GM23338 (cell line): Measurements from ENCODE around the gene AP1AR. TPM values are rescaled to one million over a fixed set of nuclear protein-coding genes. Genes with fewer than 3 reads are reported as not detected.

Experiments used
- ATAC-seq: fragments of 200-7000 bp; cut with Tn5 transposase; 3 replicates; pipeline ENCODE4 v1.9.1; 2020
- DNase-seq: peaks from one replicate; pipeline ENCODE4 v3.0.0-alpha.2; 2015; ENCODE audit warnings: low spot score
- H2AFZ ChIP-seq: fragments of 200-600 bp; sonication (generic); 2 replicates; pipeline ENCODE4 v1.8.0; 2016; ENCODE audit warnings: antibody characterized with exemption, mild to moderate bottlenecking, moderate library complexity
- H3F3A ChIP-seq: fragments of 200-600 bp; sonication (generic); replicated peaks from 2 replicates; pipeline ENCODE4 v1.8.0; 2017; ENCODE audit warnings: antibody characterized with exemption, mixed run types, low read depth
- H3K27ac ChIP-seq: fragments of 200-600 bp; sonication (generic); 2 replicates; pipeline ENCODE4 v1.6.1; 2016; ENCODE audit warnings: low read depth
- H3K27me3 ChIP-seq: fragments of 200-600 bp; sonication (generic); 2 replicates; pipeline ENCODE4 v1.8.0; 2016; ENCODE audit warnings: mild to moderate bottlenecking, mixed run types, moderate library complexity; ENCODE audit not compliant: insufficient read depth
- H3K36me3 ChIP-seq: fragments of 200-600 bp; sonication (generic); 2 replicates; pipeline ENCODE4 v1.8.0; 2016; ENCODE audit warnings: mild to moderate bottlenecking; ENCODE audit not compliant: insufficient read depth
- H3K4me1 ChIP-seq: fragments of 200-600 bp; sonication (generic); 2 replicates; pipeline ENCODE4 v1.8.0; 2016; ENCODE audit warnings: mild to moderate bottlenecking, moderate library complexity; ENCODE audit not compliant: insufficient read depth
- H3K4me2 ChIP-seq: fragments of 200-600 bp; sonication (generic); 2 replicates; pipeline ENCODE4 v1.7.1; 2017; ENCODE audit warnings: mixed run types
- H3K4me3 ChIP-seq: fragments of 200-600 bp; sonication (generic); 2 replicates; pipeline ENCODE4 v1.6.1; 2016; ENCODE audit warnings: mixed run types
- H3K79me2 ChIP-seq: fragments of 200-600 bp; sonication (generic); replicated peaks from 2 replicates; pipeline ENCODE4 v1.8.0; 2017; ENCODE audit warnings: mild to moderate bottlenecking; ENCODE audit not compliant: insufficient read depth
- H3K9me2 ChIP-seq: fragments of 200-600 bp; sonication (generic); 2 replicates; pipeline ENCODE4 v1.8.0; 2017; ENCODE audit not compliant: insufficient read depth
- H4K20me1 ChIP-seq: fragments of 200-600 bp; sonication (generic); replicated peaks from 2 replicates; pipeline ENCODE4 v1.8.0; 2017; ENCODE audit warnings: mild to moderate bottlenecking; ENCODE audit not compliant: insufficient read depth
- H3K27ac Mint-ChIP-seq: 2 replicates; pipeline ENCODE4 v1.8.0; 2020; ENCODE audit warnings: inconsistent platforms, mild to moderate bottlenecking, moderate library complexity, mixed read lengths
- H3K27me3 Mint-ChIP-seq: 3 replicates; pipeline ENCODE4 v1.8.0; 2022; ENCODE audit warnings: low read depth, mild to moderate bottlenecking, moderate library complexity, mixed read lengths, inconsistent platforms; ENCODE audit not compliant: insufficient read depth, poor library complexity
- H3K36me3 Mint-ChIP-seq: 3 replicates; pipeline ENCODE4 v1.8.0; 2021; ENCODE audit warnings: low read depth, mild to moderate bottlenecking, inconsistent platforms, moderate library complexity, mixed read lengths
- H3K4me1 Mint-ChIP-seq: 3 replicates; pipeline ENCODE4 v1.8.0; 2020; ENCODE audit warnings: mild to moderate bottlenecking, inconsistent platforms, mixed read lengths
- H3K4me3 Mint-ChIP-seq: 3 replicates; pipeline ENCODE4 v1.8.0; 2021; ENCODE audit warnings: moderate library complexity, mild to moderate bottlenecking, inconsistent platforms, mixed read lengths
- H3K9me3 Mint-ChIP-seq: 3 replicates; pipeline ENCODE4 v1.8.0; 2020; ENCODE audit warnings: moderate library complexity, mild to moderate bottlenecking, inconsistent platforms, mixed read lengths
- CREB1 ChIP-seq: fragments of 250-450 bp; sonication (Bioruptor Pico); IDR thresholded peaks from 2 replicates; pipeline ENCODE4 v1.5.0; 2020; ENCODE audit warnings: low read depth, mild to moderate bottlenecking, moderate library complexity
- EZH2 ChIP-seq: fragments of 200-600 bp; sonication (generic); IDR thresholded peaks from one replicate; pipeline ENCODE4 v1.8.0; 2017; ENCODE audit warnings: antibody characterized with exemption, mild to moderate bottlenecking, low read depth; ENCODE audit not compliant: unreplicated experiment
- EZH2phosphoT487 ChIP-seq: fragments of 200-600 bp; sonication (generic); IDR thresholded peaks from one replicate; pipeline ENCODE4 v1.8.1; 2018; ENCODE audit warnings: antibody characterized with exemption; ENCODE audit not compliant: unreplicated experiment
- JUNB ChIP-seq: IDR thresholded peaks from one replicate; pipeline ENCODE4 v1.6.1; 2016; ENCODE audit warnings: antibody characterized with exemption; ENCODE audit not compliant: unreplicated experiment
- NANOG ChIP-seq: IDR thresholded peaks from 2 replicates; pipeline ENCODE4 v1.6.1; 2016; ENCODE audit warnings: antibody characterized with exemption, borderline replicate concordance
- POLR2AphosphoS5 ChIP-seq: IDR thresholded peaks from 2 replicates; pipeline ENCODE4 v1.6.1; 2016; ENCODE audit warnings: antibody characterized with exemption, low read depth
- STAT1 ChIP-seq: IDR thresholded peaks from one replicate; pipeline ENCODE4 v1.6.1; 2016; ENCODE audit warnings: antibody characterized with exemption; ENCODE audit not compliant: unreplicated experiment
- ZNF331 ChIP-seq: fragments of 250-450 bp; sonication (Bioruptor Pico); IDR thresholded peaks from 2 replicates; pipeline ENCODE4 v1.5.0; 2020; ENCODE audit warnings: low read depth, mild to moderate bottlenecking, moderate library complexity
- polyA plus RNA-seq: library from polyadenylated mRNA; unstranded; fragments of >200 nt; fragmentation: Nextera tagmentation; extraction: Ambion mirVana; gene quantifications from 2 replicates; pipeline ENCODE4 v1.2.1, GENCODE V29; 2016
- total RNA-seq: library from RNA; depleted of rRNA; stranded (reverse); fragments of >200 nt; shearing (Covaris generic); gene quantifications from 2 replicates; pipeline ENCODE4 v1.2.3, GENCODE V29; 2014
- TF ChIP-seq, protein P1 (sequence below): IDR thresholded peaks from 2 replicates; pipeline ENCODE4 v1.6.1; 2016; ENCODE audit warnings: antibody characterized with exemption
- TF ChIP-seq, protein P2 (sequence below), 2 experiments: fragments of 200-600 bp in 1 of 2; sonication (generic) in 1 of 2; conservative IDR thresholded peaks; 2 replicates each; pipeline versions ENCODE4 v1.5.1 to v1.6.1; 2016 to 2017; ENCODE audit warnings: antibody characterized with exemption in 2 of 2, low read depth in 2 of 2, mild to moderate bottlenecking in 2 of 2, moderate library complexity in 1 of 2
- TF ChIP-seq, protein P3 (sequence below): IDR thresholded peaks from one replicate; pipeline ENCODE4 v1.6.1; 2018; ENCODE audit warnings: antibody characterized with exemption; ENCODE audit not compliant: unreplicated experiment

The AP1AR gene
- total and polyA plus RNA-seq, 2 experiments from 2014 or later, result 17.5 to 28.0 TPM

DNA sequence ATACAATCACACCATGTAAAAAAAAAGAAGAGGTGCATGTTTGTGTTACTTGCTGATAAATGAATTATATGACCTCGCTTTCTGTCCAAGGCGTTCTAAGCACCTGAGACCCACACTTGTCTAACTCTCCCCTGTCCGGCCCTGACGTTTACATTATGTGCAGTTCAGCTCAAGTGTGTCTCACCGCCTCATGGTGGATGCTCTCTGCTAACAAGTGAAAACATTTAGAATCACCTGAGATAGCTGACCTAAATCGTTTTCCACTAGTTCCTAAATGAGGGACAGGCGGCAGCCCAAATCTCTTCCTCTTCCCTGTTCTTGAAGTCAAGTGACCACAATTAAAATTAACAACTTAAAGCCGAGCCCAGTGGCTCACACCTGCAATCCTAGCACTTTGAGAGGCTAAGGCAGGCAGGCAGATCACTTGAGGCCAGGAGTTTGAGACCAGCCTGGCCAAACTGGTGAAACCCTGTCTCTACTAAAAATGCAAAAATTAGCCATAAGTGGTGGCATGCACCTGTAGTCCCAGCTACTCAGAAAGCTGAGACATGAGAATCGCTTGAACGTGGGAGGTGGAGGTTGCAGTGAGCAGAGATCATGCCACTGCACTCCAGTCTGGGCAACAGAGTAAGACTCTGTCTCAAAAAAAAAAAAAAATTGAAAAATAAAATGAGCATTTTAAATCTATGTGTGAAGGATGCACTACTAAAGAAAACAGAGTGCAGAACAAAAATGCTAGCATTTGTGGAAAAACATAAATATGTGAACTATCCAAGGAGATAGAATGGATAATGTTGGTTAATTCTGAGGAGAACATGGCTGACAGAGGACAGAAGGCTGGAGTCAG is 58.0 kb downstream of the AP1AR start (continued):
- TF ChIP-seq, protein P1, sequence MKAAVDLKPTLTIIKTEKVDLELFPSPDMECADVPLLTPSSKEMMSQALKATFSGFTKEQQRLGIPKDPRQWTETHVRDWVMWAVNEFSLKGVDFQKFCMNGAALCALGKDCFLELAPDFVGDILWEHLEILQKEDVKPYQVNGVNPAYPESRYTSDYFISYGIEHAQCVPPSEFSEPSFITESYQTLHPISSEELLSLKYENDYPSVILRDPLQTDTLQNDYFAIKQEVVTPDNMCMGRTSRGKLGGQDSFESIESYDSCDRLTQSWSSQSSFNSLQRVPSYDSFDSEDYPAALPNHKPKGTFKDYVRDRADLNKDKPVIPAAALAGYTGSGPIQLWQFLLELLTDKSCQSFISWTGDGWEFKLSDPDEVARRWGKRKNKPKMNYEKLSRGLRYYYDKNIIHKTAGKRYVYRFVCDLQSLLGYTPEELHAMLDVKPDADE, result no peak
- TF ChIP-seq STAT1, result no peak
- TF ChIP-seq ZNF331, result no peak

DNA sequence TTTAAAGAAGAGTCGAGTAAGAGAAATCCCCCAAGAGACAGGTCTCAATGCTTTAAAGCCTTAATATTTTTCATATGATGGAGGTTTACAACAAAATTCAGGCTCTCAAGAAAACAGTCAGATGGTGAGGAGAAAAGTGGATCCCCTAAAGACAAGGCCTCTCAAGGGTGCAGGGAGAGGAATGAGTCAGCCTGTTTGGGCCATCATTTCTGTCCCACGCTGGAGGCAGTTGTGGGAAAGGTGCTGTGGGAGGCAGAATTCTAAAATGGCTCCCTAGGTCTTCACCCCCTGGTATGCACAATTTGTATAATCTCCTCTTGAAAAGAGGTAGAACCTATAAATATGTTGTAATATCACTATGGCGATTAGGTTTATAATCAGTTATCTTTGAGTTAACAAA is 58.8 kb downstream of the AP1AR start:
- Histone ChIP-seq H3K4me1 (no peaks in the 10 kb centered on the region), H3K9me2 (peaks cover 3% of the 10 kb centered on the region; the same call in 1 of the 2 replicates), H3K79me2 (no peaks in the 10 kb centered on the region), H3K36me3 (no peaks in the 10 kb centered on the region), H3F3A (no peaks in the 10 kb centered on the region), H3K27ac (no peak overlapping the region), H3K4me3 (no peak overlapping the region), H4K20me1 (no peaks in the 10 kb centered on the region), H2AFZ (no peak overlapping the region), H3K4me2 (no peak overlapping the region), H3K27me3 (peaks cover 17% of the 10 kb centered on the region)
- peaks cover 18% of the 10 kb centered on the region; the same call in 2 of the 3 replicates for H3K9me3 Mint-ChIP-seq
- no peak overlapping the region for H3K4me3 Mint-ChIP-seq
- peaks cover 19% of the 10 kb centered on the region for H3K4me1 Mint-ChIP-seq
- no peak for ATAC-seq
- peaks cover 15% of the 10 kb centered on the region for H3K27me3 Mint-ChIP-seq
- H3K27ac Mint-ChIP-seq, result no peak overlapping the region
- peaks cover 6% of the 10 kb centered on the region; the same call in 2 of the 3 replicates for H3K36me3 Mint-ChIP-seq
- no peak for DNase-seq
- TF ChIP-seq STAT1 (no peak), POLR2AphosphoS5 (no peak), EZH2 (no peak), ZNF331 (no peak), NANOG (no peak), JUNB (no peak), CREB1 (no peak), EZH2phosphoT487 (no peak)
- TF ChIP-seq, protein P1, result no peak
- TF ChIP-seq, protein P2, sequence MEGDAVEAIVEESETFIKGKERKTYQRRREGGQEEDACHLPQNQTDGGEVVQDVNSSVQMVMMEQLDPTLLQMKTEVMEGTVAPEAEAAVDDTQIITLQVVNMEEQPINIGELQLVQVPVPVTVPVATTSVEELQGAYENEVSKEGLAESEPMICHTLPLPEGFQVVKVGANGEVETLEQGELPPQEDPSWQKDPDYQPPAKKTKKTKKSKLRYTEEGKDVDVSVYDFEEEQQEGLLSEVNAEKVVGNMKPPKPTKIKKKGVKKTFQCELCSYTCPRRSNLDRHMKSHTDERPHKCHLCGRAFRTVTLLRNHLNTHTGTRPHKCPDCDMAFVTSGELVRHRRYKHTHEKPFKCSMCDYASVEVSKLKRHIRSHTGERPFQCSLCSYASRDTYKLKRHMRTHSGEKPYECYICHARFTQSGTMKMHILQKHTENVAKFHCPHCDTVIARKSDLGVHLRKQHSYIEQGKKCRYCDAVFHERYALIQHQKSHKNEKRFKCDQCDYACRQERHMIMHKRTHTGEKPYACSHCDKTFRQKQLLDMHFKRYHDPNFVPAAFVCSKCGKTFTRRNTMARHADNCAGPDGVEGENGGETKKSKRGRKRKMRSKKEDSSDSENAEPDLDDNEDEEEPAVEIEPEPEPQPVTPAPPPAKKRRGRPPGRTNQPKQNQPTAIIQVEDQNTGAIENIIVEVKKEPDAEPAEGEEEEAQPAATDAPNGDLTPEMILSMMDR (conservative IDR thresholded peaks at IDR 0.05; ENCODE audit: low read depth in 2 of 2), result no peak
- TF ChIP-seq, protein P3, sequence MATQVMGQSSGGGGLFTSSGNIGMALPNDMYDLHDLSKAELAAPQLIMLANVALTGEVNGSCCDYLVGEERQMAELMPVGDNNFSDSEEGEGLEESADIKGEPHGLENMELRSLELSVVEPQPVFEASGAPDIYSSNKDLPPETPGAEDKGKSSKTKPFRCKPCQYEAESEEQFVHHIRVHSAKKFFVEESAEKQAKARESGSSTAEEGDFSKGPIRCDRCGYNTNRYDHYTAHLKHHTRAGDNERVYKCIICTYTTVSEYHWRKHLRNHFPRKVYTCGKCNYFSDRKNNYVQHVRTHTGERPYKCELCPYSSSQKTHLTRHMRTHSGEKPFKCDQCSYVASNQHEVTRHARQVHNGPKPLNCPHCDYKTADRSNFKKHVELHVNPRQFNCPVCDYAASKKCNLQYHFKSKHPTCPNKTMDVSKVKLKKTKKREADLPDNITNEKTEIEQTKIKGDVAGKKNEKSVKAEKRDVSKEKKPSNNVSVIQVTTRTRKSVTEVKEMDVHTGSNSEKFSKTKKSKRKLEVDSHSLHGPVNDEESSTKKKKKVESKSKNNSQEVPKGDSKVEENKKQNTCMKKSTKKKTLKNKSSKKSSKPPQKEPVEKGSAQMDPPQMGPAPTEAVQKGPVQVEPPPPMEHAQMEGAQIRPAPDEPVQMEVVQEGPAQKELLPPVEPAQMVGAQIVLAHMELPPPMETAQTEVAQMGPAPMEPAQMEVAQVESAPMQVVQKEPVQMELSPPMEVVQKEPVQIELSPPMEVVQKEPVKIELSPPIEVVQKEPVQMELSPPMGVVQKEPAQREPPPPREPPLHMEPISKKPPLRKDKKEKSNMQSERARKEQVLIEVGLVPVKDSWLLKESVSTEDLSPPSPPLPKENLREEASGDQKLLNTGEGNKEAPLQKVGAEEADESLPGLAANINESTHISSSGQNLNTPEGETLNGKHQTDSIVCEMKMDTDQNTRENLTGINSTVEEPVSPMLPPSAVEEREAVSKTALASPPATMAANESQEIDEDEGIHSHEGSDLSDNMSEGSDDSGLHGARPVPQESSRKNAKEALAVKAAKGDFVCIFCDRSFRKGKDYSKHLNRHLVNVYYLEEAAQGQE, result no peak
